ENCODE results near the gene ECHS1.

ECHS1 gene

GRCh38 chr10:133318494-133319127 is 54.5 kb downstream of the ECHS1 start:
- no peak for DNase-seq

GRCh38 chr10:133316732-133317131 is 56.4 kb downstream of the ECHS1 start:
- DNase-seq: no peak

- DNase-seq: no peak
Observed at GRCh38 chr10:133316266-133316665, 56.9 kb downstream of the ECHS1 start.

GRCh38 chr10:133315847-133316246 is 57.3 kb downstream of the ECHS1 start:
- no peak for DNase-seq

- DNase-seq: no peak
Observed at GRCh38 chr10:133314911-133315310, 58.2 kb downstream of the ECHS1 start.

- no peak for DNase-seq
Observed at GRCh38 chr10:133313192-133313591, 60.0 kb downstream of the ECHS1 start.

- no peak for DNase-seq
Observed at GRCh38 chr10:133312769-133313145, 60.4 kb downstream of the ECHS1 start.
